HAP-1 (cell line): Measurements from ENCODE around the gene NINJ2.
"Not testable (repeated sequence)": the region's sequence is repeated elsewhere in the genome, so short reads cannot be mapped to it uniquely, and the experiment has no call there.

Experiments used
- DNase-seq, 2 experiments: peaks; one replicate each; pipeline ENCODE4 v3.0.0-alpha.2; 2016 to 2020; ENCODE audit warnings: low spot score in 2 of 2
- H3K27me3 ChIP-seq: fragments of 250-450 bp; sonication (Bioruptor Pico); 2 replicates; pipeline ENCODE4 v1.5.1; 2020; ENCODE audit warnings: low read depth, mild to moderate bottlenecking, moderate library complexity
- H3K36me3 ChIP-seq: fragments of 250-450 bp; sonication (Bioruptor Pico); replicated peaks from 2 replicates; pipeline ENCODE4 v1.5.1; 2020; ENCODE audit warnings: mild to moderate bottlenecking
- H3K4me1 ChIP-seq: fragments of 250-450 bp; sonication (Bioruptor Pico); 2 replicates; pipeline ENCODE4 v1.5.1; 2020; ENCODE audit warnings: mild to moderate bottlenecking
- H3K4me3 ChIP-seq: fragments of 250-450 bp; sonication (Bioruptor Pico); 2 replicates; pipeline ENCODE4 v1.5.1; 2020; ENCODE audit warnings: mild to moderate bottlenecking, moderate library complexity
- H3K9me3 ChIP-seq: fragments of 250-450 bp; sonication (Bioruptor Pico); 2 replicates; pipeline ENCODE4 v1.5.1; 2020; ENCODE audit warnings: mild to moderate bottlenecking, moderate library complexity
- in situ Hi-C: fragments of 300-500 bp; cut with MboI; formaldehyde crosslinking; loops from 3 replicates; pipeline ENCODE4 v1.14.3; 2020; ENCODE audit warnings: low sequenced_read_pairs, inconsistent platforms, mixed read lengths

NINJ2 gene

GRCh38 chr12:642633-643474, 20.4 kb downstream of the NINJ2 start:
- Histone ChIP-seq H3K9me3 (no peaks in the 10 kb centered on the region), H3K36me3 (no peaks in the 10 kb centered on the region), H3K4me3 (peak overlapping the region; percentile 34), H3K4me1 (peaks cover 12% of the 10 kb centered on the region), H3K27me3 (no peaks in the 10 kb centered on the region)
- in situ Hi-C loops, result no loop called here
- DNase-seq, result peak; percentile 50 to 73

DNA sequence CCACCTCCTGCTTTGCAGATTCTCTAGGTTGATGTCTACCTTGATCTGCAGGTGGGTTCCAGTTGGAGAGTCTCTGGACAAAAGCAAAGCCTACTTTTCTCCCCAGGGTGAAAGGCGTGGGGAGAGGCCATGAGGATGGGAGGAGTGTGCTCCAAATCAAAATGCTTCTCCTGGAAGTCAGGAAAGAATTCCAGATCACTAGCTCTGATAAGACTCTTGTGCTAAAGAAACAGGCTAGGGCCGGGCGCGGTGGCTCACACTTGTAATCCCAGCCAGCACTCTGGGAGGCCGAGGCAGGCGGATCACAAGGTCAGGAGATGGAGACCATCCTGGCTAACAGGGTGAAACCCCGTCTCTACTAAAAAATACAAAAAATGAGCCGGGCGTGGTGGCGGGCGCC, 21.9 kb downstream of the NINJ2 start:
- H3K36me3 ChIP-seq, in situ Hi-C loops, H3K27me3 ChIP-seq, H3K4me3 ChIP-seq, DNase-seq, H3K9me3 ChIP-seq: not testable (repeated sequence)
- peaks cover 12% of the 10 kb centered on the region for H3K4me1 ChIP-seq

DNA sequence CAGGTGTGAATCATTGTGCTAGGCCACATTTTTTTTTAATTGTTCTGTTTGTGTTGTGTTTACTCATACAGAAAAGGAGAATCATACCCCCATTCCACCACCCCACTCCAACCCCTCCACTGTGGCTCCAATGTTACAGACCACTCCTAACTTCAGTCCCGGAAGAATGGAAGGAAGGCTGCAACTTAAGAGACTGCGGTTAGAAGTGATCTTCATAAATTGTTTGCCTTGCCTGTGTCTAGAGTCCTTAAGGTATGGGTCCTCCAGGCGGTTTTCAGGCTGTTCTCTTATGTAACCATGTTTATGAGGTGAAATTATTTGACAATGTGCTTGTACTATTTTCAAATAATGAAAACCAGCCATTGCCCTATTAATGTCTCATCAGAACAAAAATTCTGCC, 22.5 kb downstream of the NINJ2 start:
- H3K4me3 ChIP-seq, result no peak overlapping the region
- DNase-seq, result no peak
- in situ Hi-C loops, result no loop called here
- H3K4me1 ChIP-seq, result peaks cover 12% of the 10 kb centered on the region
- H3K27me3 ChIP-seq, result no peaks in the 10 kb centered on the region
- no peaks in the 10 kb centered on the region for H3K9me3 ChIP-seq
- no peaks in the 10 kb centered on the region for H3K36me3 ChIP-seq

DNA sequence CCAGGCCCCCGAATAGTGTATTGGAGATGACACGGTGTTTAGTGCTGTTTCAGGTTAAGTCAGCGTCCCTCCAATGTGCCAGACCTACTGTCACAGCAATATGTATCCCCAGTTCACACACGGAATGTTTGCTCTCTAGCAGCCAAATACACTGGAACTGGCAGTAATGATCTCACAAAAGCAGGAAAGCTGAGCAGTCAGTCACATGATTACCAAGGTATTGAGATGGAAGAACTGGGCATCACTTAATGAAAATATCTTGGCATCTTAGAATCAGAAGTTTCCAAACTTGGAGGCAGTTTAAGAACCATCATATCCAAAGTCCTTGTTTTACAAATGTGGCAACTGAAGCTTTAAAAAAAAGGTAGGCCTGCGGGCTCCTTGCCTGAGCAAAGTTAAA, 23.3 kb downstream of the NINJ2 start:
- Histone ChIP-seq H3K4me3 (no peak overlapping the region), H3K27me3 (no peaks in the 10 kb centered on the region), H3K4me1 (peaks cover 12% of the 10 kb centered on the region), H3K36me3 (no peaks in the 10 kb centered on the region), H3K9me3 (no peaks in the 10 kb centered on the region)
- in situ Hi-C loops, result no loop called here
- DNase-seq, result no peak

DNA sequence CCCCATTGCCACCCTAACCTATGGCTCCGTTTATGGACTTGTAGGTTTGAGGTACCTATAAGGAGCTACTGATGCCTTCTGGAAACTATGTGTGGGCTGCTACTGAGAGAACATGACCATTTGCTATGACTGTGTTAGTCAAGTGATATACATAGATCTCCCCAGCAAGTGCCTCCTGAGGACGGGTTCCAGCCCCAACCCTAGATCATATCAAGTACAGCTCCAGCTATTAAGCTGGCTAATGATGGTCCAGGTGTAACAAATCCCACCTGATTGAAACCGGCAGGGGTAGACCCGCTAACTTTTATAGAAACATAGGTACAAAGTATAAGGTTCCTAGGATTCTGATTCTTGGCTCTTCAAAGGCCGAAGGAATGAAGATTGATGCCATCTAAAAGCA, 23.7 kb downstream of the NINJ2 start:
- no peaks in the 10 kb centered on the region for H3K27me3 ChIP-seq
- H3K9me3 ChIP-seq, result no peaks in the 10 kb centered on the region
- H3K4me3 ChIP-seq, result no peak overlapping the region
- in situ Hi-C loops, result no loop called here
- H3K4me1 ChIP-seq, result peaks cover 12% of the 10 kb centered on the region
- no peak for DNase-seq
- no peaks in the 10 kb centered on the region for H3K36me3 ChIP-seq

GRCh38 chr12:638953-639557, 24.2 kb downstream of the NINJ2 start:
- in situ Hi-C loops, result no loop called here
- Histone ChIP-seq H3K4me3 (no peak overlapping the region), H3K27me3 (no peaks in the 10 kb centered on the region), H3K4me1 (peaks cover 12% of the 10 kb centered on the region), H3K36me3 (no peaks in the 10 kb centered on the region), H3K9me3 (no peaks in the 10 kb centered on the region)
- DNase-seq, result no peak

GRCh38 chr12:636632-637031, 26.6 kb downstream of the NINJ2 start:
- no peak overlapping the region for H3K4me3 ChIP-seq
- no peaks in the 10 kb centered on the region for H3K9me3 ChIP-seq
- H3K4me1 ChIP-seq, result peaks cover 12% of the 10 kb centered on the region
- no peaks in the 10 kb centered on the region for H3K36me3 ChIP-seq
- in situ Hi-C loops, result no loop called here
- no peak for DNase-seq
- no peaks in the 10 kb centered on the region for H3K27me3 ChIP-seq

- H3K9me3 ChIP-seq, result no peaks in the 10 kb centered on the region
- H3K4me1 ChIP-seq, result peaks cover 13% of the 10 kb centered on the region
- H3K27me3 ChIP-seq, result no peaks in the 10 kb centered on the region
- in situ Hi-C loops, result no loop called here
- H3K36me3 ChIP-seq, result no peaks in the 10 kb centered on the region
- H3K4me3 ChIP-seq, result no peak overlapping the region
- DNase-seq, result no peak
Measured at GRCh38 chr12:633731-634130, 29.5 kb downstream of the NINJ2 start.

- no peaks in the 10 kb centered on the region for H3K27me3 ChIP-seq
- H3K4me3 ChIP-seq, result no peak overlapping the region
- H3K36me3 ChIP-seq, result no peaks in the 10 kb centered on the region
- peaks cover 13% of the 10 kb centered on the region for H3K4me1 ChIP-seq
- no peaks in the 10 kb centered on the region for H3K9me3 ChIP-seq
- peak; percentile 38 to 39 for DNase-seq
- in situ Hi-C loops, result no loop called here
Measured at GRCh38 chr12:632102-632696, 31.0 kb downstream of the NINJ2 start.

- DNase-seq, result no peak
- Histone ChIP-seq H3K27me3 (no peaks in the 10 kb centered on the region), H3K36me3 (no peaks in the 10 kb centered on the region), H3K4me1 (peaks cover 13% of the 10 kb centered on the region), H3K9me3 (no peaks in the 10 kb centered on the region), H3K4me3 (no peak overlapping the region)
- in situ Hi-C loops, result no loop called here
Measured at GRCh38 chr12:630656-631632, 32.3 kb downstream of the NINJ2 start.

DNA sequence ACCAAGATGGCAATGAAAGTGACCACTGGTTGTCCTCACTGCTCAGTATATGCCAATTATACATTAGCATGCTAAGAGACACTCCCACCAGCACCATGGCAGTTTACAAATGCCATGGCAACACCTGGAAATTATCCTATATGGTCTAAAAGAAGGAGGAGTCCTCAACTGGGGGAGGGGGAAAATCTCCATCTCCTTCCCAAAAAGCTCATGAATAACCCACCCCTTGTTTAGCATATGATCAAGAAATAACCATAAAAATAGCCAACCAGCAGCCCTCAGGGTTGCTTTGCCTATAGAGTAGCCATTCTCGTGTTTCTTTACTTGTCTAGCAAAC, 34.5 kb downstream of the NINJ2 start:
- H3K9me3 ChIP-seq, in situ Hi-C loops, H3K27me3 ChIP-seq, H3K4me3 ChIP-seq, H3K36me3 ChIP-seq, DNase-seq: not testable (repeated sequence)
- peaks cover 13% of the 10 kb centered on the region for H3K4me1 ChIP-seq

- in situ Hi-C loops, result no loop called here
- DNase-seq, result no peak
- Histone ChIP-seq H3K27me3 (no peaks in the 10 kb centered on the region), H3K9me3 (no peaks in the 10 kb centered on the region), H3K4me1 (peaks cover 13% of the 10 kb centered on the region), H3K36me3 (no peaks in the 10 kb centered on the region), H3K4me3 (no peak overlapping the region)
Measured at GRCh38 chr12:627863-628741, 35.1 kb downstream of the NINJ2 start.

DNA sequence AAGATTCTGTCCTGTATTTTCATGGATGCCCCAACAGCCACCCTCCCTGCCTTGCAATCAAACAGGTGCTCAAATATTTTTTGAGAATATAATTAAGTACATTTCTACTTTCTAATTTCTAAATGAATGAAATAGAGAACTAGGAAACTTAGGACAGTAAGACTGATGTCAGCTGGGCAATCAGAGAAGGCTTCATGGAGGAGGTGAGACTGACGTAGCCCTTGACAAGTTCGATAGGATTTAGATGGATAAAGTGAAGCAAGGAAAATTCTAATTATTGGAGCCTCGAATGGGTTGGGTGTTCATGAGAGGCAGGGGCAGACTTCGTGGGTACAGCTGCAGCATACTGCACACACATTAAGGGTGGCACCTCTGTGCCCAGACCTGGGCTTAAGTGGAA, 36.0 kb downstream of the NINJ2 start:
- H3K27me3 ChIP-seq, result no peaks in the 10 kb centered on the region
- no peak overlapping the region for H3K4me3 ChIP-seq
- H3K9me3 ChIP-seq, result no peaks in the 10 kb centered on the region
- peaks cover 8% of the 10 kb centered on the region for H3K4me1 ChIP-seq
- in situ Hi-C loops, result no loop called here
- DNase-seq, result no peak
- H3K36me3 ChIP-seq, result no peaks in the 10 kb centered on the region
